ENCODE results near the gene FAM83E.

Gene FAM83E

DNA sequence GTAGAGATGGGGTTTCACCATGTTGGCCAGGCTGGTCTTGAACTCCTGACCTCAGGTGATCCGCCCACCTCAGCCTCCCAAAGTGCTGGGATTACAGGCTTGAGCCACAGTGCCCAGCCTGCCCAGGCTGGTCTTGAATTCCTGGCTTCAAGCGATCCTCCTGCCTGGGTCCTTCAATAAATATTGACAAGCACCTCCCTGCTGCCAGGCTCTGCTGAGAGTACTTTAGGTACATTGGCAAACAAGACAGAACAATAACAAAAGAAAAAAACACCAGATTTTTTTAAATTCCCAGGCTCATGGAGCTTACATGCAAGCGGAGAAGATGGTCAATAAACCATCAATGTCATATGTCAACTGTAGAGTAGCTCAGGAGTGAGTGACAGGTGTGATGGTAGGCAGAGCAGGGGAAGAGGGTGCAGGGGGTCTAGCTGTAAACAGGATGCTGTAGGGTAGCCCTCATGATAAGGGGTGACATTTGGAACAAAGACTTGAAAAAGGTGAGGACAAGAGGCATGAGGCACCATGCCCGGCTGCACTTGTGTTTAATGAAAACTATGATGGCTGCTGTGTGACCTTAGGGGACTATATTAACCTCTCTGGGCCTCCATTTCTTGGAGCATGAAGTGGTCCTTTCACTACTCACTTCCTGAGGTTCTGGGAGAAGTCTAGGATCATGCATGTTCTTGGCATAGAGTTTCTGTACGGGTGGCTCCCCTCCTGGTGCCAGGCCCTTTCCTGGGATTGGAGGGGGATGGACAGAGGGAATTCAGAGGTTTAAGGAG is 43.3 kb downstream of the FAM83E start:
- no peak for DNase-seq

DNA sequence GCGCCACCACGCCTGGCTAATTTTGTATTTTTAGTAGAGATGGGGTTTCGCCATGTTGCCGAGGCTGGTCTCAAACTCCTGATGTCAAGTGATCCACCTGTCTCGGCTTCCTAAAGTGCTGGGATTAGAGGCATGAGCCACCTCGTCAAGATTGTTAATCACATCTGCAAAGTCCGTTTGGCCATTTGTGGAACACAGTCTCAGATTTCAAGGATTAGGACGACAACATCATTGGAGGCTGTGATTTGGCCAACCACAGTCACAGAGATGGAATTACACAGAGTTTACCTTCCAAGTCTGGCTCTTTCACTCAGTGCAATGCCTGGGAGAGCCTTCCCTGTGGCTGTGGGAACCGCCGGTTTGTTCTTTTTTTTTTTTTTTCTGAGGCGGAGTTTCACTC is 45.1 kb downstream of the FAM83E start:
- no peak for DNase-seq

DNA sequence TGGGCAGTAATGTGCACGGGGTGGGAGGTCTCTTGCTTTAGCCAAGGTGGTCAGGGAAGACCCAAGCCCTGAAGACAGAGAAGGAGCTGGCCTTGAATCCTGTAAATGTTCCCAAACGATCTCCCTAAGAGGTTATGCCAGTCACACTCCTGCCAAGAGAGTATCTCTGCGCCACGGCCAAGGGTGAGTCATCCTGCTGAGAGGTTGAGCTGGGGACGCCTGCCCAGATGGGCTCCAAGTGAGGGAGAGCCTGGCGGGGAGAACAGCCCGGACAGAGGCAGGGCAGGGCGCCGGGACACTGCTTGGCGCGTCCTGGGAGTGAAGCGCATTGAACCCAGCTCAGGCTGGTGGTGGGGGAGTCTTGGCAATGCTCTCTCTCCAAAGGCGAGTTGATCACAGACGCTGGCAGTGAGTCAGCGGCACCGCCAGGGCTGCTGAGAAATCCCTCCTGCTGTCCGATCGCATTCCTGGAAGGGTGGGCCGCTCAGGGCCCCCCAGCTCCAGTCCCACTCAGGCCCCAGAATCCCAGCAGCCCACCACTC is 46.5 kb downstream of the FAM83E start:
- no peak for DNase-seq

DNA sequence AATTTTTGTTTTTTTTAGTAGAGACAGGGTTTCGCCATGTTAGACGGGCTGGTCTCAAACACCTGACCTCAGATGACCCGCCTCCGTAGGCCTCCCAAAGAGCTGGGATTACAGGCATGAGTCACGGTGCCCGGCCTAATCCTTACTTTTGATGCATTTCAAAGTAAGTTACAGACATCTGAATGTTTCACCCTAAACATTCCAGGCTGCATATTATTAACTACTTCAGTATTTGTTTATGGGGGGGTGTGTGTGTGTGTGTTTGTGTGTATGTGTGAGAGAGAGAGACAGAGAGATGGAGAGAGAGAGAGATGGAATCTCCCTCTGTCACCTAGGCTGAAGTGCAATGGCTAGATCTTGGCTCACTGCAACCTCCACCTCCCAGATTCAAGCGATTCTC is 49.8 kb downstream of the FAM83E start:
- no peak for DNase-seq
